Measurements from ENCODE around the gene TMPRSS7. TPM values are rescaled to one million over a fixed set of nuclear protein-coding genes. Genes with fewer than 3 reads are reported as not detected.
"Not testable (repeated sequence)": the region's sequence is repeated elsewhere in the genome, so short reads cannot be mapped to it uniquely, and the experiment has no call there.

The TMPRSS7 gene
- total RNA-seq, 1 donor from 2014 or later: not detected

- no peak overlapping the region for H3K4me3 Mint-ChIP-seq
- no peaks in the 10 kb centered on the region for H3K27me3 Mint-ChIP-seq (ENCODE audit: low read depth)
- H3K36me3 Mint-ChIP-seq (ENCODE audit: low read depth): no peaks in the 10 kb centered on the region
- no peak overlapping the region for H3K27ac Mint-ChIP-seq (ENCODE audit: unreplicated experiment)
- TF ChIP-seq, protein P1, sequence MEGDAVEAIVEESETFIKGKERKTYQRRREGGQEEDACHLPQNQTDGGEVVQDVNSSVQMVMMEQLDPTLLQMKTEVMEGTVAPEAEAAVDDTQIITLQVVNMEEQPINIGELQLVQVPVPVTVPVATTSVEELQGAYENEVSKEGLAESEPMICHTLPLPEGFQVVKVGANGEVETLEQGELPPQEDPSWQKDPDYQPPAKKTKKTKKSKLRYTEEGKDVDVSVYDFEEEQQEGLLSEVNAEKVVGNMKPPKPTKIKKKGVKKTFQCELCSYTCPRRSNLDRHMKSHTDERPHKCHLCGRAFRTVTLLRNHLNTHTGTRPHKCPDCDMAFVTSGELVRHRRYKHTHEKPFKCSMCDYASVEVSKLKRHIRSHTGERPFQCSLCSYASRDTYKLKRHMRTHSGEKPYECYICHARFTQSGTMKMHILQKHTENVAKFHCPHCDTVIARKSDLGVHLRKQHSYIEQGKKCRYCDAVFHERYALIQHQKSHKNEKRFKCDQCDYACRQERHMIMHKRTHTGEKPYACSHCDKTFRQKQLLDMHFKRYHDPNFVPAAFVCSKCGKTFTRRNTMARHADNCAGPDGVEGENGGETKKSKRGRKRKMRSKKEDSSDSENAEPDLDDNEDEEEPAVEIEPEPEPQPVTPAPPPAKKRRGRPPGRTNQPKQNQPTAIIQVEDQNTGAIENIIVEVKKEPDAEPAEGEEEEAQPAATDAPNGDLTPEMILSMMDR (conservative IDR thresholded peaks at IDR 0.05): no peak
- H3K4me1 Mint-ChIP-seq: no peaks in the 10 kb centered on the region
- DNase-seq (ENCODE audit: low read depth, low spot score): no peak
- no peaks in the 10 kb centered on the region for H3K9me3 Mint-ChIP-seq
Observed at GRCh38 chr3:112027826-112028225, 6.7 kb upstream of the TMPRSS7 start.

DNA sequence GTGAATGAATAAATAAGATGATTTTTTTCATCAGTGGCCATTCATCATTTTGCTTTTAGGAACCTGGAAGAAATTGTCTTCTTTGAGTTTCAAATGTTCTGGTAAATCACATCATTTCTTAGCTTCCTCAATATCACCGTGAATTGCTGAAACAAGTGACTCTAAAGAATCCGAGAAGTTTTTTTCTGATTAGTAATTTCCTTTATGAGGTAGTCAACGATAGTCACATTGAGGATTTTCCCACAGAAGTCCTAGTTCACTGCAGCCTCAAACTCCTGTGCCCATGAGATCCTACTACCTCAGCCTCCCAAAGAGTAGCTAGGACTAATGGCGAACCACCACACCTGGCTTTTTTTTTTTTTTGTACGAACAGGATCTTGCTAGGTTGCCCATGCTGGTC lies 3.6 kb upstream of the TMPRSS7 start:
- no peaks in the 10 kb centered on the region for H3K36me3 Mint-ChIP-seq (ENCODE audit: low read depth)
- no peak overlapping the region for H3K4me3 Mint-ChIP-seq
- H3K27ac Mint-ChIP-seq (ENCODE audit: unreplicated experiment): no peak overlapping the region
- no peaks in the 10 kb centered on the region for H3K9me3 Mint-ChIP-seq
- no peak for DNase-seq (ENCODE audit: low read depth, low spot score)
- peaks cover 11% of the 10 kb centered on the region for H3K4me1 Mint-ChIP-seq
- TF ChIP-seq, protein P1 (conservative IDR thresholded peaks at IDR 0.05): no peak
- no peaks in the 10 kb centered on the region for H3K27me3 Mint-ChIP-seq (ENCODE audit: low read depth)

DNA sequence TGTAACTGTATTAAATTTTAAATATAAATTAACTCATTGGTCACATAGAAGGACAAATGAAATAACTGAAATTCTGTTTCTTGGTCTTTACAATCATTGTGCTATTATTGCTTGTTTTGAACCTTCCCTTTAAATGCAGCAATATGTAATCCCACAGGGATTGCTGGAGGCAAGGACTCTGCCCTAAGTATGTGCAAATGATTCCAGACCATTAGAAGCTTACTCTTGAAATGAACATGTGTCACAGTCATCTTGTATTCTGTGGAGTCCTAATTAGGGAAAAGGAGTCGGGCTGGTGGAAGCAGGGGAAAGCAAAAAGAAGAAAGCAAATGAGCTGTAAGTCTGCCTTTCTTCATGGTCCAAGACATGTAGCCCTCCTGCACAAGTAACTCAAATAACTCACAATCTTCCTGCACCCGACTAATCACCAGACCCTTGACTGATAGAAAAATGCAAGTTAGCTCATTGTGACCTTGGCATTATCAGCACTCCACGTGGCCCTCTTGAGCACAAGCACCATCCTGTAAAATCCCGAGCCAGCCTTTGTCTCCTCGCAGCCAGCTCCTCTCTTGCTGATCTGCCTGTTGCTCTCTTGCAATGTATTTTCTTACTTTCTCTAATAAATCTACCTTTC lies 2.3 kb upstream of the TMPRSS7 start:
- TF ChIP-seq, protein P1 (conservative IDR thresholded peaks at IDR 0.05): no peak
- Mint-ChIP-seq H3K4me1 (peaks cover 11% of the 10 kb centered on the region), H3K27me3 (ENCODE audit: low read depth) (no peaks in the 10 kb centered on the region), H3K27ac (ENCODE audit: unreplicated experiment) (no peak overlapping the region), H3K4me3 (no peak overlapping the region), H3K36me3 (ENCODE audit: low read depth) (no peaks in the 10 kb centered on the region), H3K9me3 (no peaks in the 10 kb centered on the region)
- DNase-seq (ENCODE audit: low read depth, low spot score): no peak

DNA sequence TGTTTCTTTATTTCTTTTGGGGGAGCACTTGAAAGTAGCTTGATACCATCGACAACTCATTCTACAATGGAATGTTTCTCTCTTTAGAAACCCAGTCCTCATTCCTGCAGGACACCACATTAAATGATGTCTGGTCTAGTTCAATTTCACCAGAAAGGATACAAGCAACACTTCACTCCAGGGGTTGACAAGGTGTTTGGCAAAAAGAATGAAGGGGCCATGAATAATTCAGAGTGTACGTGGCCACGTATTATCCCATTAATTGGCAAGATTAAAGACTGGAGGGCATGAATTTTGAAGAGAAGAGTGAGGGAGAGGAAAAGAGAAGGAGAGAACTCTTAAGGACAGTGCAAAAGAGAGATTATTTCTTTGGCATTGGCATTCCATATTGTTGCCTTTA lies 705 bp downstream of the TMPRSS7 start:
- Mint-ChIP-seq H3K4me3 (no peak overlapping the region), H3K9me3 (no peaks in the 10 kb centered on the region), H3K4me1 (peaks cover 25% of the 10 kb centered on the region), H3K27ac (ENCODE audit: unreplicated experiment) (no peak overlapping the region), H3K27me3 (ENCODE audit: low read depth) (no peaks in the 10 kb centered on the region), H3K36me3 (ENCODE audit: low read depth) (peaks cover 3% of the 10 kb centered on the region)
- no peak for DNase-seq (ENCODE audit: low read depth, low spot score)
- TF ChIP-seq, protein P1 (conservative IDR thresholded peaks at IDR 0.05): no peak

GRCh38 chr3:112037194-112037593 lies 2.7 kb downstream of the TMPRSS7 start:
- H3K9me3 Mint-ChIP-seq; H3K4me3 Mint-ChIP-seq; H3K27me3 Mint-ChIP-seq (ENCODE audit: low read depth); H3K36me3 Mint-ChIP-seq (ENCODE audit: low read depth); H3K27ac Mint-ChIP-seq (ENCODE audit: unreplicated experiment); DNase-seq (ENCODE audit: low read depth, low spot score): not testable (repeated sequence)
- H3K4me1 Mint-ChIP-seq: peaks cover 42% of the 10 kb centered on the region

DNA sequence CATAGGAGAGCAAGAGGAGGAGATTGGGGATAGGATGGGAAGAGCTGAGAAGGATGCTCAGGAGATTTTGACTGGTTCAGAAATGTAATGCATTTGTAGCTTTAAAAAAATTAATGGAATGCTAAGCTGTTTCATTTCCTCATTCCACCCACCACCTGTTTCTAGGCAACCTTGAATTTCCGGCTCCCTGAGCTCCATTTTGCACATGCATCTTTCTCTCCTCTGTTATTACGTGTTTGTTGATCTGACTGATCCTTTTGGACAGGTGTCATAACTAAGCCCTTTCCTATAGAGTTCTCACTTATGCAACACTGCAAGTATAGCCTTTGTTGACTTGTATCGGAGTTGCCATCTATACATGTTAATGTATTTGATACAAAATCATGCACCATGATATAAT lies 4.3 kb downstream of the TMPRSS7 start:
- peaks cover 3% of the 10 kb centered on the region for H3K36me3 Mint-ChIP-seq (ENCODE audit: low read depth)
- no peaks in the 10 kb centered on the region for H3K27me3 Mint-ChIP-seq (ENCODE audit: low read depth)
- no peak overlapping the region for H3K4me3 Mint-ChIP-seq
- no peak for DNase-seq (ENCODE audit: low read depth, low spot score)
- TF ChIP-seq, protein P1 (conservative IDR thresholded peaks at IDR 0.05): no peak
- no peak overlapping the region for H3K27ac Mint-ChIP-seq (ENCODE audit: unreplicated experiment)
- no peaks in the 10 kb centered on the region for H3K9me3 Mint-ChIP-seq
- H3K4me1 Mint-ChIP-seq: peaks cover 43% of the 10 kb centered on the region

Data from neural crest cell (in vitro differentiated cells).